Germinal center (tissue), 1 donor: ENCODE results near the gene STAMBPL1.
"Not testable (repeated sequence)": the region's sequence is repeated elsewhere in the genome, so short reads cannot be mapped to it uniquely, and the experiment has no call there.

ENCODE experiments used
- DNase-seq: peaks from one replicate; pipeline ENCODE4 v3.0.0; 2012; ENCODE audit warnings: mixed read lengths, low spot score

Gene STAMBPL1

DNA sequence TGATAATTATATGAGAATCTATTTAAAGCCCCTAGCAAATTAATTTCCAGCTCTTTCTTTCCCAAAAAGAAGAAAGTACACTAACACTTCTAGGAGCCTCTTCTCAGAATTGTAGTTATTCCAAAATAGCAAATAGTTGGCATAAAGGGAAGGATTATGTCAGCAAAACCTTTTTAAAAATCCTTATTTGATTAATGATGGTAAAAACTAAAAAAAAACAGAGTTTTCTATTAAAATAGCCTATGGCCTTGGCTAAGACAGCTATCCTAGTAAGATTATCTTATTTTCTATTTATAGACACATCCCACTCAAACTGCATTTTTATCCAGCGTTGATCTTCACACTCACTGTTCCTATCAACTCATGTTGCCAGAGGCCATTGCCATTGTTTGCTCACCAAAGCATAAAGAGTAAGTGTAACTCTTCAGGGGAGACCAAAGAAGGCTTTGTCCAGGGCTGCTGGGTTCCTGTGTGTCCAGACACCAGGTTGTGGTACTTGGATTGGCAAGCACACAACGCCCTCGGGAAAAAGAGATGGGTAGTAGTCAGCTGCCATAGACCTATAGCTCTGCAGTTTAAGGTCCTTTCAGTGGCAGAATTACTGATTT is 41.0 kb downstream of the STAMBPL1 start:
- no peak for DNase-seq

DNA sequence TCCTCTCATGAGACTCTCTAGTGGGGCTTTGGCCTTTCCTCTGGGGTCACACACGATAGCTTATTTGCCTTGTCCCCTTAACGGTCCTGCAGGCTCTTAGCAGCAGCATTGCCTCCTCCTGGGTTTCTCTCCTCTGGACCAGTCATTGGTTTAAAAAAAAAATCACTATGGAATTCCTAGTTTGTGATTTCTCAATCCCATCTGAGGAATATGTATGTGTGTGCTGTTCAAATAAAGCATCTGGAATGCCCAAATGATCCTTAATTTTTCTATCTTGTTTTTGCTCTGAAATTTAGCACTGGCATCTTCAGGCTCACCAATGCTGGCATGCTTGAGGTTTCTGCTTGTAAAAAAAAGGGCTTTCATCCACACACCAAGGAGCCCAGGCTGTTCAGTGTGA is 42.0 kb downstream of the STAMBPL1 start:
- no peak for DNase-seq

DNA sequence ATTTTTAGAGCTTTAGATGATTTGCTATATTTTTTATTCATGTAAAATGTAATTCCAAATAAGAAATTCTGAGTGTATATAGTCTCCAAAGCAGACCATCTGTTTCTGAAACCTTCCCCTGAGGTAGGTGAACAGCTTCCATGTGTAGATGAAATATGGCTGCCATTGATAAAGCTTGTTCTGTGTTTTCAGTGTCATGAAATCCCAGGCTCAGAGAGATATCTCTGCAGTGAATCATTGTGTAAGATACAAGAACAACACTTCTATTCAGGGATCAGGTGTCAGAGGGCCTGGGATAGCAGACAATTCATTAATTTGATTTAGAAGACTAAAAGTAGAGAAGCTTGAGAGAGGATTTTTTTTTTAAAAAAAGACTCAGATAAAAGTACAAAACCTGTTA is 43.5 kb downstream of the STAMBPL1 start:
- DNase-seq, result no peak

- DNase-seq, result no peak
Measured at GRCh38 chr10:88926566-88927415, 46.7 kb downstream of the STAMBPL1 start.

DNA sequence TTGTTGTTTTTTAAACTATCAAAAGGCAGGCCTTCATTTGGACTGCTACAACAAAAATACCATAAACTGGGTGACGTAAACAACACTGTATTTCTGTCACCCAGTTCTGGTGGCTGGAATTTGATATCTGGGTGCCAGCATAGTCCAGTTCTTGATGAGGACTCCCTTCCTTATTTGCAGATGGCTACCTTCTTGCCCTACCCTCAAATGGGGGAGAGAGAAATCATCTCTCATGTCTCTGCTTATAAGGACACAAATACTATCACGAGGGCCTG is 47.3 kb downstream of the STAMBPL1 start:
- no peak for DNase-seq

GRCh38 chr10:88928254-88928653 is 48.2 kb downstream of the STAMBPL1 start:
- DNase-seq, result no peak

- DNase-seq, result no peak
Measured at GRCh38 chr10:88931548-88931947, 51.5 kb downstream of the STAMBPL1 start.

DNA sequence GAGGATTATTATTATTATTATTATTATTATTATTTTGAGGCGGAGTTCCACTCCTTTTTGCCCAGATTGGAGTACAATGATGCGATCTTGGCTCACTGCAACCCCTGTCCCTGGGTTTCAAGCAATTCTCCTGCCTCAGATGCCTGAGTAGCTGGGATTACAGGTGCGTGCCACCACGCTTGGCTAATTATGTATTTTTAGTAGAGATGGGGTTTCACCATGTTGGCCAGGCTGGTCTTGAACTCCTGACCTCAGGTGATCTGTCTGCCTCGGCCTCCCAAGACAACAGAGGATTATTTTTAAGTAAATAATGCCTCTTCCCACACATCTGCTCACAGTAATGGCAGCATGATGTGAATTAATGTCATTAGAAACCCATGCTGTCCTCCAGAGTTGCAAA is 52.0 kb downstream of the STAMBPL1 start:
- not testable (repeated sequence) for DNase-seq

GRCh38 chr10:88932539-88933256 is 52.7 kb downstream of the STAMBPL1 start:
- peak; percentile 59 for DNase-seq

DNA sequence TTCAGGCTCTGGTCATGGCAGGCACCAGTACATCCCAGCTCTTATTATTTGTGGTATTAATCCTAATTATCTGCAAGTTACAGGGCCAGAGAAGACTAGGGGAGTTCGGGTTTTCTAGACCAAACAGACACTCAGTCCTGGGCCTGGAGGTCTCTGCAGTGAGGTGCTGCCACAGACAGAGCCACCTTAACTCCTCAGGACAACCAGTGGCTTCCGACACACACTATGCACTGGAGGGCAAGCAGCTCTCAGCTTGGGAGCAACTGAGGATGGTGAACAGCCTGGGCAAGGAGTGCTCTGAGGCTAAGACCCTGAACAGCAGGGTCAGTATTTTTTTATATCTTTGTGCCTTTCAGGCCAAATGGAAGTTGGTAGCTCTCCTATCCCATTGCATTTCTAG is 53.5 kb downstream of the STAMBPL1 start:
- DNase-seq, result no peak

DNA sequence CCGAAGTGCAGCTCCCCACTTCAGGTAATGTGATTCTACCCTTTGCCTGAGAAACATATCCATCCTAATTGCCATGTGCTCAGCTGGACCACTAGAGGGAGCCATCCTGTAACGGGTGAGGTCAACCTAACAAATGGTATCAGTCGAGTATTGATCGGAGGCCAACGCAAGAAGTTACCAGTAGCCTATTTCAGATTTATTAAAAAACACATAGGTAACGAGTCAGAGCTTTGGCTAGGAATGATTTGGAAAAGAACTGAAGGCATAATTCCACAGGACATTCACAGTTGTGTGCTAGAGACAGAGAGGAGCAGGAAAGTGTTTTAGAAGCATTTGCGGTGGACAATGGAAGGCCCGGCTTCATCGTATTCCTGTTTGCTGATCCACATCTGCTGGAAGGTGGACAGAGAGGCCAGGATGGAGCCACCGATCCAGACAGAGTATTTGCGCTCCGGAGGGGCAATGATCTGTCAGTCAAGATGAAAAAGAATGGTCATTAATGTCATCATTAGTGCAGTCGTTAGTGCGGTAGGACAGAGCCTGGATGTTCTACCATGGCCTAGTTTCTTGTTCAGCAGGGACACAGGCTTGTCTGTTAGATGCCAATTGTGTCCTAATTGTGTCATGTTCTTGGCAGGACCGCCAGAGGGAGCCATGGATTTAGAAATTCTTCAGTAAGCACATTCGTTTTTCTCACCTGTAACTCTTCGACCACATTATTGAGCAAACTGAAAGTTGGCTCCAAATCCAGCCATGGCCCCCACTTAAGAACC is 55.0 kb downstream of the STAMBPL1 start:
- DNase-seq, result peak; percentile 58

DNA sequence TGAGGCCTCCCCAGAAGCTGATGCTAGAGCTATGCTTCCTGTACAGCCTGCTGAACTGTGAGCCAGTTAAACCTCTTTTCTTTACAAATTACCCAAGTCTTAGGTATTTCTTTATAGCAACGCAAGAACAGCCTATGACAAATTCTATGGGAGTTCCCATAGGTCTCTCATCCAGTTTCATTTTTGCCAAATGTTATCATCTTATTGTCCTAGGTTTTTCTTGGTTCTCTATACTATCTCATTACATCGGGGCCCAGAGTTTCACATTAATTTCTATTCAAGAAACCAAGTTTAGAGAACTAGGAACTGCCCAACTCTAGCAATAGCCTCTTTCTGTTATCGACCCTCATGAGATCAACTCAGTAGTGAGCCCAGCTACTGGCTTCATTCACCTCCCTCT is 56.6 kb downstream of the STAMBPL1 start:
- no peak for DNase-seq

GRCh38 chr10:88938039-88938438 is 58.0 kb downstream of the STAMBPL1 start:
- no peak for DNase-seq

DNA sequence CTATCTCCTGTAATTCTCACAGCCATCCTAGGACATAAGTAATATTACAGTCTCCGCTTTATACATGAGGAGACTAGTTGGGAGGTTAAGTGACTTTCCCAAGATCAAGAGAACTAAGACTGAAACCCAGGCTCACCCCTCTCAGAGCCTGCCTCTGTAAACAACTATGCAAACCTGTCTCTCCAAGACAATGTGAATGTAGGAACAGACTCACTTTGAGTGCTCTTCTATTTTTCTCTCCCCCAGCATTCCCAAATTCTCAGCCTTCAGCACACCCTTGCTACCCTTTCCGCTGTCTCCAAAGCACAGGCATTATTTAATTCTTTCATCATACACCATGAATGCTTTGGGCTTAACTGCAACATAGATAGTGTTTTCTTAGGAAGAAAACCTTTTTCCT is 58.9 kb downstream of the STAMBPL1 start:
- no peak for DNase-seq

DNA sequence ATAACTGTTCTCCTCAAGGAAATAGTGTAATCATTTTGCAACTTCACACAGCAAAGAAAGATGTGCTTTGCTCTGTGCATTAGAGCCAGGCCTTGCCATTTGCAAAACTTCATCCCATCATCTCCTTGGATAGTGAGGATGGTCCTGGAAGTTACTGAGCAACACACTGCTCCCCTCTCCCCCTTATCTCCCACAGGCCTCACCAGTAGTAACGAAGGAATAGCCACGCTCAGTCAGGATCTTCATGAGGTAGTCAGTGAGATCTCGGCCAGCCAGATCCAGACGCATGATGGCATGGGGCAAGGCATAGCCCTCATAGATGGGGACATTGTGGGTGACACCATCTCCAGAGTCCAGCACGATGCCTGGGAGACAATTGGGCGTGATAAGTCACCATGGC is 61.0 kb downstream of the STAMBPL1 start:
- DNase-seq, result no peak

DNA sequence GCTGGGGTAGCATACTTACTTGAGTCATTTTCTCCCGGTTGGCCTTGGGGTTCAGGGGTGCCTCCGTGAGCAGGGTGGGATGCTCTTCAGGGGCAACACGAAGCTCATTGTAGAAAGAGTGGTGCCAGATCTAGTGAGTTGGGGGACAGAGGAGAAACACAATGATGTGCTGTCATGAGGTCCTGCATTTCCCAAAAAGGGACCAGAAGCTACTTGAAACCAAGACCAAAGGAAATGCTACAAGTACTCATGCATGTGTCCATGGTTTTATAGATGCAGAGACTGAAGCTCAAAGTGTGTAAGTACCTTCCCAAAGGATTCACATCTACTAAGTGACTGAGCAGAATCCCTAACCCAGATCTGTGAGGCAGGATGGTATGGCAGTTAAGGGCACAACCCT is 63.7 kb downstream of the STAMBPL1 start:
- DNase-seq, result no peak

GRCh38 chr10:88944813-88945212 is 64.8 kb downstream of the STAMBPL1 start:
- no peak for DNase-seq

GRCh38 chr10:88946200-88946599 is 66.2 kb downstream of the STAMBPL1 start:
- no peak for DNase-seq

DNA sequence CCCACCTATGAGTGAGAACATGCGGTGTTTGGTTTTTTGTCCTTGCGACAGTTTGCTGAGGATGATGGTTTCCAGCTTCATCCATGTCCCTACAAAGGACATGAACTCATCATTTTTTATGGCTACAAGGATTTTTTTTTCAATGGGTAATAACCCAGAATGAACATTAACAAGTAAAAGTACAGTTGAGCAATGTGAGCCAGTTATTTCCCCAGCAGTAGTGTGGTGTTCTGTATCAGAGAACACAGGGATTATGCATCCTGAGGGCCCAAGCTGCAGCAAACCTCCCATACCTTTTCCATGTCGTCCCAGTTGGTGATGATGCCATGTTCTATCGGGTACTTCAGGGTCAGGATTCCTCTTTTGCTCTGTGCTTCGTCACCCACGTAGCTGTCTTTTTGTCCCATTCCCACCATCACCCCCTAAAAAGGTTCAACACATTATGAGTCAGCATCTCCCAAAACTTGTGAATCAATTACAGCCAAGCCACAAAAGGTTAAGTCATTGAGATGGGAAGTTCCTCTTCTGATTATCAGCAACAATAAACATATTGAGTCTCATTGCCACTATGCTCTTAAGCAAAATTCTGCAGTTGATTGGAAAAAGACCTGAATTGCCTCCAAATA is 67.0 kb downstream of the STAMBPL1 start:
- DNase-seq, result no peak

GRCh38 chr10:88949051-88949450 is 69.0 kb downstream of the STAMBPL1 start:
- no peak for DNase-seq

- no peak for DNase-seq
Measured at GRCh38 chr10:88949912-88950837, 70.1 kb downstream of the STAMBPL1 start.
